Testis (tissue), 3 donors: ENCODE measurements around the gene OGFOD3. TPM values are rescaled to one million over a fixed set of nuclear protein-coding genes. Genes with fewer than 3 reads are reported as not detected.
"Not testable (repeated sequence)": the region's sequence is repeated elsewhere in the genome, so short reads cannot be mapped to it uniquely, and the experiment has no call there.

Experiments
- DNase-seq: peaks from one replicate; pipeline ENCODE4 v3.0.0-alpha.2; 2019
- H3K27ac ChIP-seq, 2 donors: fragments of 200-600 bp; sonication (generic); one replicate each; pipeline ENCODE4 v1.5.1; 2019
- H3K27me3 ChIP-seq: fragments of 200-600 bp; sonication (generic); one replicate; pipeline ENCODE4 v1.5.1; 2019
- H3K36me3 ChIP-seq: fragments of 200-600 bp; sonication (generic); one replicate; pipeline ENCODE4 v1.5.1; 2017; ENCODE audit warnings: low read depth; ENCODE audit errors: missing control alignments
- H3K4me1 ChIP-seq: fragments of 200-600 bp; sonication (generic); one replicate; pipeline ENCODE4 v1.5.1; 2019
- H3K4me3 ChIP-seq, 2 donors: fragments of 200-600 bp; sonication (generic); one replicate each; pipeline ENCODE4 v1.5.1; 2017 to 2019
- H3K9me3 ChIP-seq: fragments of 200-600 bp; sonication (generic); one replicate; pipeline ENCODE4 v1.5.1; 2017
- POLR2A ChIP-seq: fragments of 450-650 bp; IDR thresholded peaks from one replicate; pipeline ENCODE4 v1.6.1; 2017; ENCODE audit warnings: antibody characterized with exemption, mild to moderate bottlenecking, moderate library complexity
- WGBS, 2 donors: methylation state at CpG; one replicate each; pipeline ENCODE4 v1.1.5; 2018; 5-methylcytosine and 5-hydroxymethylcytosine counted together
- intact Hi-C: fragments of 100-400 bp; cut with DNase I; formaldehyde crosslinking; loops from one replicate; pipeline ENCODE4 v1.15.1; 2023; ENCODE audit warnings: low total_unique reads
- polyA plus RNA-seq: library from polyadenylated mRNA; stranded (reverse); fragments of 350-450 nt; fragmentation: Illumina TruSeq; extraction: RNeasy Lipid Tissue Mini Kit (QIAGEN cat#74804); gene quantifications from one replicate; pipeline ENCODE4 v1.2.3, GENCODE V29; 2014; ENCODE audit warnings: low read depth, low replicate concordance; ENCODE audit not compliant: insufficient read depth
- total RNA-seq, 2 donors: library from RNA; depleted of rRNA; stranded (reverse); fragments of >200 nt; gene quantifications; one replicate each; pipeline ENCODE4 v1.2.3, GENCODE V29; 2016
- TF ChIP-seq, protein P1 (sequence below), 3 experiments: fragments of 450-650 bp in 2 of 3; fragments of 200-600 bp in 1 of 3; sonication (generic) in 1 of 3; IDR thresholded peaks; one replicate each; pipeline ENCODE4 v1.5.1; 2016 to 2019; ENCODE audit warnings: antibody characterized with exemption in 3 of 3, mild to moderate bottlenecking in 2 of 3, moderate library complexity in 1 of 3

OGFOD3 gene
- total and polyA plus RNA-seq, 3 donors from 2014 or later = 19.6 to 37.4 (median 28.9) TPM

DNA sequence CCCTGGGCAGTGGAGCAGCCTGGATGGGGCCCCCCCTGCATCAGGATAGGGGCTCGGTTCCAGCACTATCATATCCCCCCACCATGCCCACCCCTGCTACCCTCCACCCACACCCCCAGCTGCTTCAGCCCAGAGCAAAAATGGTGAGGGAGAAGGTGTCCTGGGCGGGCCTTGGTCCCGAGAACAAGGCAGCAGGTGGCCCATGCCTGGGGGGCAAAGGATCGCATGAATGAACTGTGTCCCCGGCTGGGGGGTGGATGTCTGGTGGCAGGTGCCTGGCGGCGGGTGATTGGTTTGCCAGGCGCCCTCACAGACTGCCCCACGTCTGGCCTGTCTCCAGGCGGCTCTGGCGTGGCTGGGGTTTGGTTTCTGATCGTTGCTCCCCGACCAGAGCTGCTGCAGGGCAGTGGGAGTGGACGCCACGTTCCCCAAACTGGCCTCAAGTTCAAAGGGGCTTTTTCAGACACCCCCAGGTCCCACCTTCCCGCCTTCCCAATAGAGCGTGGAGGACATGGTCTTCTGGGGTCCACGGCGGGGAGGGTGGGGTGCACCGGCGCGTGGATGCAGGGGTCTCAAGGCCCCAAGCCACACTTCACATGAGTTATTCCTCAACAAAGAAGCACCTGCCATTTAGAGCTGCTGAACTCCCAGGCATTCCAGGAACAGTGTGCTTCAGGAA is 34.2 kb downstream of the OGFOD3 start:
- TF ChIP-seq, protein P1, sequence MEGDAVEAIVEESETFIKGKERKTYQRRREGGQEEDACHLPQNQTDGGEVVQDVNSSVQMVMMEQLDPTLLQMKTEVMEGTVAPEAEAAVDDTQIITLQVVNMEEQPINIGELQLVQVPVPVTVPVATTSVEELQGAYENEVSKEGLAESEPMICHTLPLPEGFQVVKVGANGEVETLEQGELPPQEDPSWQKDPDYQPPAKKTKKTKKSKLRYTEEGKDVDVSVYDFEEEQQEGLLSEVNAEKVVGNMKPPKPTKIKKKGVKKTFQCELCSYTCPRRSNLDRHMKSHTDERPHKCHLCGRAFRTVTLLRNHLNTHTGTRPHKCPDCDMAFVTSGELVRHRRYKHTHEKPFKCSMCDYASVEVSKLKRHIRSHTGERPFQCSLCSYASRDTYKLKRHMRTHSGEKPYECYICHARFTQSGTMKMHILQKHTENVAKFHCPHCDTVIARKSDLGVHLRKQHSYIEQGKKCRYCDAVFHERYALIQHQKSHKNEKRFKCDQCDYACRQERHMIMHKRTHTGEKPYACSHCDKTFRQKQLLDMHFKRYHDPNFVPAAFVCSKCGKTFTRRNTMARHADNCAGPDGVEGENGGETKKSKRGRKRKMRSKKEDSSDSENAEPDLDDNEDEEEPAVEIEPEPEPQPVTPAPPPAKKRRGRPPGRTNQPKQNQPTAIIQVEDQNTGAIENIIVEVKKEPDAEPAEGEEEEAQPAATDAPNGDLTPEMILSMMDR (IDR thresholded peaks at IDR 0.05) = no peak
- TF ChIP-seq POLR2A = no peak
- Histone ChIP-seq H3K27me3 (no peaks in the 10 kb centered on the region), H3K4me1 (peaks cover 16% of the 10 kb centered on the region), H3K4me3 (no peak overlapping the region), H3K9me3 (no peaks in the 10 kb centered on the region), H3K36me3 (no peaks in the 10 kb centered on the region), H3K27ac (no peak overlapping the region)
- 87% methylated on average over 3 to 22 of the region's 22 CpGs for WGBS, 2 donors
- DNase-seq = no peak
- intact Hi-C loops = loop anchor here (5.0 kb wide), 1 partner anchor 628 kb away; no protein-coding TSS in a partner anchor

DNA sequence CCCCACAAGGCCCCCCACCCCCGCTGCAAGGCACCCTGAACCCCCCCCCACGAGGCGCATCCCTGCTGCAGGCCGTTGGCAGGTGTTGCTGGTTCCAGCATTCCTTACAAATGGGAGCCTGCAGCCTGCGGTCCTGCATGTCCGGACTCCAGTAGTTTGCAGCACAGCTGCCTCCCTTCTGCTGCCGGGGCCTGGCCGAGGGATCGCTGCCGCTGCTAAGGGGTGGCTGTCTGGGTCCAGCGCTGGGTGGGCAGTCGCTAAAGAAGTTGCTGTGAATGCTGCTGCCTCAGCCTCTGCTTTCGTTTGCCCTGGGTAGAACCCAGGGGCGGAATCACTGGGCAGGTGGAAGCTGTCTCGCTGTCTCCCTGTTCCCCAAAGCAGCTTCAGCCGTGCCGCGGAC is 35.0 kb downstream of the OGFOD3 start:
- no peaks in the 10 kb centered on the region for H3K27me3 ChIP-seq
- H3K9me3 ChIP-seq = no peaks in the 10 kb centered on the region
- no peak overlapping the region for H3K27ac ChIP-seq
- 68% methylated on average over 14 of the region's 18 CpGs; no CpG with 5 or more reads in 1 of the 2 donors for WGBS, 2 donors
- H3K36me3 ChIP-seq = no peaks in the 10 kb centered on the region
- DNase-seq = no peak
- peaks cover 16% of the 10 kb centered on the region for H3K4me1 ChIP-seq
- no peak overlapping the region for H3K4me3 ChIP-seq
- TF ChIP-seq, protein P1 (IDR thresholded peaks at IDR 0.05) = no peak
- no peak for TF ChIP-seq POLR2A
- intact Hi-C loops = loop anchor here (5.0 kb wide), 1 partner anchor 629 kb away; no protein-coding TSS in a partner anchor

DNA sequence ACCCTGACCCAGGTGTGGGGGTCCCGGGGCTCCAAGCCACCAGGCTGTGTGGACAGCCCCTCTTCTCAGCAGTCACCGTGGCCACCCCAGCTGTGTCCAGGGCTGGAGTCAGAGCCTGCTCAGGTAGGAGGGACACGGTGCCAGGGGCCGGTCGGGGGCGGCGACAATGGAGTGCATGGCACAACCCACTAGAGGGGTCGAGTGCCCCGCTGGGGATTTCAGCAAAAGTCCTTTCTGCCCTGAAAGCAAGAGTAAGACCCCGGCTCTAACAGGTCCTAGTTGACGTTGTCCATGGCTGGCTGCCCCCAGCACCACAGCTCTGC is 35.5 kb downstream of the OGFOD3 start:
- intact Hi-C loops = loop anchor here (5.0 kb wide), 1 partner anchor 629 kb away; no protein-coding TSS in a partner anchor
- DNase-seq = no peak
- Histone ChIP-seq H3K27me3 (no peaks in the 10 kb centered on the region), H3K4me1 (peaks cover 16% of the 10 kb centered on the region), H3K9me3 (no peaks in the 10 kb centered on the region), H3K27ac (no peak overlapping the region), H3K4me3 (no peak overlapping the region), H3K36me3 (no peaks in the 10 kb centered on the region)
- no peak for TF ChIP-seq POLR2A
- TF ChIP-seq, protein P1 (IDR thresholded peaks at IDR 0.05) = no peak
- 73 to 89% methylated on average over 7 to 11 of the region's 11 CpGs for WGBS, 2 donors

DNA sequence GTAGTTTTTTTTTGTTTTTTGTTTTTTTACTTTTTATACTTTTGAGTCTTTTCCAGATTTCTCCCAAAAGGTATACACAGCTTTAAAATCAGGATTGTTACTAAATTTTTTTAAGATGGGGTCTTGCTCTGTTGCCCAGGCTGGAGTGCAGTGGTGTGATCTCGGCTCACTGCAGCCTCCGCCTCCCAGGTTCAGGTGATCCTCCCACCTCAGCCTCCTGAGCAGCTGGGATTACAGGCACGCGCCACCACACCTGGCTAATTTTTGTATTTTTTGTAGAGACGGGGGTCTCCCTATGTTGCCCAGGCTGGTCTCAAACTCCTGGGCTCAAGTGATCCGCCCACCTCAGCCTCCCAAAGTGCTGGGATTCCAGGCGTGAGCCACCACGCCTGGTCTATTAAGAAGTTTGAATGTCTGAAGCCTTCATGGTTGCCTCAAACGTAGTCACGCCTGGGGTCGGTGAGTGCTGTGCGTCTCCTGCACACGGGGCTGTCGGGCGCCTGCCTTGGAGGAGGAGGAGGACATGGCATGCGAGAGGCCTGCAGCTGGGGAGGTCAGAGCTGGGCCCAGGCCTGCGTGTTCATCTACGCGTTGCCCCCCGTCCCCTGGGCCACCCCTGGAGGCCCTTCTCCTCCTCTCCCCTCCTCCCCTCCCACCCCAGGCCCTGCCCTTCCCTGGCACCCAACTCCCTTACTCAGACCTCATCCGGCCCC is 36.0 kb downstream of the OGFOD3 start:
- intact Hi-C loops = loop anchor here (5.0 kb wide), 1 partner anchor 630 kb away; no protein-coding TSS in a partner anchor
- H3K27me3 ChIP-seq, H3K4me3 ChIP-seq, H3K27ac ChIP-seq, H3K9me3 ChIP-seq, DNase-seq, H3K36me3 ChIP-seq: not testable (repeated sequence)
- H3K4me1 ChIP-seq = peaks cover 16% of the 10 kb centered on the region
- 89 to 90% methylated on average over 21 of the region's 21 CpGs for WGBS, 2 donors

DNA sequence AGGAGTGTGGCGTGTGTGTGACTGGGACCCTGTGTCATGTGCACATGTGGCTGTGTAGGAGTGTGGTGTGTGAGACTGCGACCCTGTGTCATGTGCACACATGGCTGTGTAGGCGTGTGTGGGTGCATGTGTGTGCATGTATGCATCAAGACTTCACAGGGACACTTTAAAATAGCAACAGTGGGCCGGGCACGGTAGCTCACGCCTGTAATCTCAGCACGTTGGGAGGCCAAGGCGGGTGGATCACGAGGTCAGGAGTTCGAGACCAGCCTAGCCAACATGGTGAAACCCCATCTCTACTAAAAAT is 36.7 kb downstream of the OGFOD3 start:
- DNase-seq, H3K4me3 ChIP-seq, H3K27me3 ChIP-seq, H3K36me3 ChIP-seq, H3K9me3 ChIP-seq, H3K27ac ChIP-seq: not testable (repeated sequence)
- peaks cover 16% of the 10 kb centered on the region for H3K4me1 ChIP-seq
- intact Hi-C loops = loop anchor here (5.0 kb wide), 1 partner anchor 631 kb away; no protein-coding TSS in a partner anchor
- 67 to 81% methylated on average over 10 of the region's 10 CpGs for WGBS, 2 donors
